MM.1S (cell line): ENCODE data around the gene LEAP2.

Source experiments
- DNase-seq: peaks from one replicate; pipeline ENCODE4 v3.0.0-alpha.2; 2015
- H2AFZ ChIP-seq: fragments of 300-600 bp; sonication (generic); 2 replicates; pipeline ENCODE4 v1.6.0; 2016; ENCODE audit warnings: antibody characterized with exemption, low read length
- H3F3A ChIP-seq: fragments of 300-600 bp; sonication (generic); 2 replicates; pipeline ENCODE4 v1.6.1; 2016; ENCODE audit warnings: mild to moderate bottlenecking, antibody characterized with exemption, low read length, moderate library complexity, mixed read lengths; ENCODE audit not compliant: insufficient read depth
- H3K27ac ChIP-seq: fragments of 300-600 bp; sonication (generic); 2 replicates; pipeline ENCODE4 v1.5.1; 2016; ENCODE audit warnings: mild to moderate bottlenecking, low read length
- H3K27me3 ChIP-seq: fragments of 300-600 bp; sonication (generic); replicated peaks from 2 replicates; pipeline ENCODE4 v1.6.0; 2016; ENCODE audit warnings: low read length; ENCODE audit not compliant: insufficient read depth
- H3K36me3 ChIP-seq: fragments of 300-600 bp; sonication (generic); replicated peaks from 2 replicates; pipeline ENCODE4 v1.6.1; 2016; ENCODE audit warnings: mild to moderate bottlenecking, low read length, mixed read lengths; ENCODE audit not compliant: insufficient read depth
- H3K4me1 ChIP-seq: fragments of 300-600 bp; sonication (generic); 2 replicates; pipeline ENCODE4 v1.6.1; 2016; ENCODE audit warnings: low read length, mixed read lengths
- H3K4me2 ChIP-seq: fragments of 300-600 bp; sonication (generic); 2 replicates; pipeline ENCODE4 v1.6.0; 2016; ENCODE audit warnings: low read depth, low read length
- H3K4me3 ChIP-seq: fragments of 300-600 bp; sonication (generic); 2 replicates; pipeline ENCODE4 v1.5.1; 2016; ENCODE audit warnings: low read length, mixed read lengths
- H3K79me2 ChIP-seq: fragments of 300-600 bp; sonication (generic); 2 replicates; pipeline ENCODE4 v1.6.1; 2016; ENCODE audit warnings: mixed run types, low read length, mixed read lengths
- H3K9ac ChIP-seq: fragments of 300-600 bp; sonication (generic); 2 replicates; pipeline ENCODE4 v1.6.1; 2016; ENCODE audit warnings: low read length, mixed read lengths
- H3K9me2 ChIP-seq: fragments of 300-600 bp; sonication (generic); replicated peaks from 2 replicates; pipeline ENCODE4 v1.6.1; 2016; ENCODE audit warnings: mild to moderate bottlenecking, low read length, mixed read lengths; ENCODE audit not compliant: insufficient read depth
- H3K9me3 ChIP-seq: fragments of 300-600 bp; sonication (generic); replicated peaks from 2 replicates; pipeline ENCODE4 v1.6.1; 2016; ENCODE audit warnings: mild to moderate bottlenecking, low read length, mixed read lengths; ENCODE audit not compliant: insufficient read depth
- H4K20me1 ChIP-seq: fragments of 300-600 bp; sonication (generic); 2 replicates; pipeline ENCODE4 v1.6.1; 2016; ENCODE audit warnings: mild to moderate bottlenecking, low read length, moderate library complexity, mixed read lengths; ENCODE audit not compliant: insufficient read depth
- CTCF ChIP-seq: fragments of 300-600 bp; sonication (generic); IDR thresholded peaks from 2 replicates; pipeline ENCODE4 v1.5.1; 2016; ENCODE audit warnings: antibody characterized with exemption, low read length, mixed read lengths
- EZH2 ChIP-seq: fragments of 300-600 bp; sonication (generic); optimal IDR thresholded peaks from 2 replicates; pipeline ENCODE3; 2017; ENCODE audit warnings: low read depth, mild to moderate bottlenecking, antibody characterized with exemption, low read length, mixed read lengths
- EZH2phosphoT487 ChIP-seq: fragments of 300-600 bp; sonication (generic); IDR thresholded peaks from 2 replicates; pipeline ENCODE4 v1.6.1; 2018; ENCODE audit warnings: antibody characterized with exemption, low read length

Gene LEAP2

GRCh38 chr5:132825834-132826391 is 47.6 kb upstream of the LEAP2 start:
- Histone ChIP-seq H3F3A (no peaks in the 10 kb centered on the region), H3K36me3 (no peaks in the 10 kb centered on the region), H3K4me2 (no peak overlapping the region), H3K4me3 (no peak overlapping the region), H3K9me3 (no peaks in the 10 kb centered on the region), H2AFZ (no peak overlapping the region), H3K9me2 (no peaks in the 10 kb centered on the region), H3K27ac (no peak overlapping the region), H3K79me2 (peaks cover 5% of the 10 kb centered on the region), H3K27me3 (no peaks in the 10 kb centered on the region), H4K20me1 (no peaks in the 10 kb centered on the region), H3K9ac (no peak overlapping the region), H3K4me1 (no peaks in the 10 kb centered on the region)
- TF ChIP-seq CTCF: no peak
- TF ChIP-seq EZH2: no peak
- no peak for TF ChIP-seq EZH2phosphoT487
- DNase-seq: no peak

- no peak overlapping the region for H2AFZ ChIP-seq
- no peak for DNase-seq
- TF ChIP-seq EZH2phosphoT487 (no peak), CTCF (no peak), EZH2 (no peak)
- H3K9ac ChIP-seq: no peak overlapping the region
- no peaks in the 10 kb centered on the region for H3K9me2 ChIP-seq
- no peaks in the 10 kb centered on the region for H3F3A ChIP-seq
- no peaks in the 10 kb centered on the region for H3K36me3 ChIP-seq
- no peak overlapping the region for H3K4me3 ChIP-seq
- no peaks in the 10 kb centered on the region for H3K4me1 ChIP-seq
- no peak overlapping the region for H3K4me2 ChIP-seq
- H4K20me1 ChIP-seq: no peaks in the 10 kb centered on the region
- H3K9me3 ChIP-seq: no peaks in the 10 kb centered on the region
- H3K27ac ChIP-seq: no peak overlapping the region
- H3K79me2 ChIP-seq: peaks cover 5% of the 10 kb centered on the region
- no peaks in the 10 kb centered on the region for H3K27me3 ChIP-seq
These were observed 46.9 kb upstream of the LEAP2 start for GRCh38 chr5:132826424-132827082.

GRCh38 chr5:132827943-132828673 is 45.4 kb upstream of the LEAP2 start:
- Histone ChIP-seq H3K9me3 (no peaks in the 10 kb centered on the region), H4K20me1 (no peaks in the 10 kb centered on the region), H3K4me1 (no peaks in the 10 kb centered on the region), H3K4me3 (no peak overlapping the region), H3F3A (no peaks in the 10 kb centered on the region), H3K79me2 (peaks cover 5% of the 10 kb centered on the region), H3K9ac (no peak overlapping the region), H3K4me2 (no peak overlapping the region), H3K9me2 (no peaks in the 10 kb centered on the region), H3K27ac (no peak overlapping the region), H3K27me3 (no peaks in the 10 kb centered on the region), H3K36me3 (no peaks in the 10 kb centered on the region), H2AFZ (no peak overlapping the region)
- no peak for DNase-seq
- TF ChIP-seq EZH2: no peak
- TF ChIP-seq CTCF: no peak
- no peak for TF ChIP-seq EZH2phosphoT487
